ENCODE data around the gene SLC12A8.

The SLC12A8 gene

DNA sequence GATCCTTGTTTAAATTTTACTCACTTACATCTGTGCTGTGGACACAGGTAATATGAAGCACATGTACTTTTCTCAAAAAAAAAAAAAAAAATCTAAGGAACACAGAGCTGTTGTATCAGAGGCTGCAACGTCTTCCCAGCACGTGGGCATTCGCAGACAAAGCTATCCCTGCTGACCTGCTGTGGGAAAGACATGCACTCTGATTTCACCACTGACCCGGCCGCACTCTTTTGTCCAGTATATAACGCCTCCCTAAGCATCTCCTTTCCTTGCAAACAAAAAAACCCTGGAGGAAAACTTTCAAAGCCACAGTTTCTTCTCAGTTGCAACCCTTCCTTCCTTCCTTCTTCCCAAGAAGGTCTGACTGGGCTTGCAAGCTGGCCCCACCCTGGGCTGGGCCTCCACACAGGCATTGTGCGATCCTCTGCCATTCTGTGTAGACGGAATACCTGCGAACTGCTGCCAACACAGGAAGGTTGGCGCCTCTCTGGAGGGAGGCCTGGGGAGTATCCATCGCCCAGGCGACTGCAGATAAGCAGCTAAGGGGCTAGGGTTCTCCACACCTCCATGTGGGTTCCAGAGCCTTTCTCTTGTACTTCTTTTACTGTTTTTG, 50.8 kb downstream of the SLC12A8 start:
- Histone ChIP-seq H3K27ac (ENCODE audit: low read length) (no peak overlapping the region), H3K9me3 (ENCODE audit: control insufficient read depth, low read depth, low read length) (no peaks in the 10 kb centered on the region), H3K9ac (ENCODE audit: low read length) (no peak overlapping the region), H3K36me3 (ENCODE audit: control insufficient read depth, low read depth, low read length) (no peaks in the 10 kb centered on the region), H3K27me3 (ENCODE audit: control insufficient read depth, insufficient read depth, low read length) (no peaks in the 10 kb centered on the region), H3K4me1 (ENCODE audit: control insufficient read depth, low read depth, low read length) (peaks cover 1% of the 10 kb centered on the region), H3K4me3 (ENCODE audit: low read length) (no peak overlapping the region)

DNA sequence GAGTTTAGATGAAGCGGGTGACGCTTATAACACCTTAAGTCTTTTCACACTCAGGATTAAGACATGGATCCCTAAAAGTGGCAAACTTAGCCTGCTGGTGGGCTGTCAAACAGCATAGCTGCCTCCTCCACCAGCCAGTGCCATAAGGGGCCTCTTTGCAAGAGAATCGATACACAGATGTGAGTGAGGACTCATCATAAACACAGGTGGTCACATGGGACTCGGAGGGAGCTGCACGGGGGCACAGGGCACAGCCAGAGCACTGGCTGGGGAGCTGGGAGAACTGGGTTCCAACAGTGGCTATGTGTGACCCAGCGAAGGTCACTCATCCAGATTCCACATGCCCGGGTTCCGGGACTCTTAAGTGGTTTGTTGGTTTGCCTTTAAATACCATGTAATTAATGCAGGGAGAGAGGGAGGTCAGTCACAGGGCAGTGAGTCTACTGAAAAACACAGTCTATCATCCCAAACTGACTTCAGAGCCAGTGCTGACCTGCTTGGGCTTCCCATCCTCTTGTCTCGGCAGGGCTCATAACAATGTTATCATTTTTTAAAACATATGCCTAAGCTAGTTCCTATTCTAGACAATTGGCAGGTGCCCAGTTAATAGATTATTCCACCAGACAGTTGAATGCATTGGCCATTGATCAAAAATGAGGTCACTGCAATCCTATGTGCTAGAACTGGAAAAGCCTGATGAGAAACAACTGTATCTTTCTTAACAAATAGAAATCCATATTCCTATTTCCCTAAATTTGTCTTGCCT, 51.8 kb downstream of the SLC12A8 start:
- Histone ChIP-seq H3K36me3 (ENCODE audit: control insufficient read depth, low read depth, low read length) (no peaks in the 10 kb centered on the region), H3K9me3 (ENCODE audit: control insufficient read depth, low read depth, low read length) (no peaks in the 10 kb centered on the region), H3K4me3 (ENCODE audit: low read length) (no peak overlapping the region), H3K9ac (ENCODE audit: low read length) (no peak overlapping the region), H3K27ac (ENCODE audit: low read length) (no peak overlapping the region), H3K27me3 (ENCODE audit: control insufficient read depth, insufficient read depth, low read length) (no peaks in the 10 kb centered on the region), H3K4me1 (ENCODE audit: control insufficient read depth, low read depth, low read length) (peaks cover 11% of the 10 kb centered on the region)

DNA sequence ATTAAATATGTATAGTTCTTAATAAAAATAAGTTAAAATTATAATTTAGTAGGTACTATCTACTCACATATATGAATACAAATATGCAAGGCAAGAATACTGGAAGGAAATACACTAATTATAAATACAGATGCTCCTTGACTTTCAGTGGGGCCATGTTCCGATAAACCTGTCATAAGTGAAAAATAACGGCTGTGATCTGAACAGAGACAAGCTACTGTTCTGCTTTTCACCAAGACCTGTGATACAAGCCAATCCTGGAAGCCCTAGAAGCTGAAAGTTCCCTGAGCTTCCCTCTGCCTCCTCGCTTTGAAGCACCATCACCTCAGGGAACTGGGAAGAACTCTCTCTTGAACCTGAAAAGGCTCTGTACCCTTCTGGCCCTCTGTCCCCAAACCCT, 55.4 kb downstream of the SLC12A8 start:
- H3K27ac ChIP-seq (ENCODE audit: low read length), result no peak overlapping the region

DNA sequence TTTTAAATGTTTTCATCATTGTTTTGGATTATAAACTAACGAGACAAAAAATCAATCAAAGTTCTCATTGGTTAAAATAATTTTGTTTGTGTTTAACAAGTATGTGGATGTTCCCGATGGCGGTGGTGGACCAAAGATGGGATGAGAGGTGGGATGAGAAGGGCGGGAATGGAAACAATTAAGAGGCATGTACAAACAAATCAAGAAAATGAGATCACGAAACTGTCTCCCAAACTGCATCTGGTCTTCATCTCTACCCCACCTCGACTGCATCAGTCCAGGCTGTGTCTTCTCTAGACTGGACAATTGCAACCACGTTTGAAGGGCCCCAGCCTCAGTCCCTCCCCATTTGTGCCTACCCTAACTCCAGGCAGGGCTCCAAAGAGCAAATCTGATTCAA, 56.1 kb downstream of the SLC12A8 start:
- no peak overlapping the region for H3K9ac ChIP-seq (ENCODE audit: low read length)

More for the DNA sequence above, 55.4 kb downstream of the SLC12A8 start:
- Histone ChIP-seq H3K4me3 (ENCODE audit: low read length) (no peak overlapping the region), H3K36me3 (ENCODE audit: control insufficient read depth, low read depth, low read length) (no peaks in the 10 kb centered on the region), H3K9me3 (ENCODE audit: control insufficient read depth, low read depth, low read length) (no peaks in the 10 kb centered on the region), H3K9ac (ENCODE audit: low read length) (no peak overlapping the region), H3K4me1 (ENCODE audit: control insufficient read depth, low read depth, low read length) (peaks cover 13% of the 10 kb centered on the region), H3K27me3 (ENCODE audit: control insufficient read depth, insufficient read depth, low read length) (no peaks in the 10 kb centered on the region)

DNA sequence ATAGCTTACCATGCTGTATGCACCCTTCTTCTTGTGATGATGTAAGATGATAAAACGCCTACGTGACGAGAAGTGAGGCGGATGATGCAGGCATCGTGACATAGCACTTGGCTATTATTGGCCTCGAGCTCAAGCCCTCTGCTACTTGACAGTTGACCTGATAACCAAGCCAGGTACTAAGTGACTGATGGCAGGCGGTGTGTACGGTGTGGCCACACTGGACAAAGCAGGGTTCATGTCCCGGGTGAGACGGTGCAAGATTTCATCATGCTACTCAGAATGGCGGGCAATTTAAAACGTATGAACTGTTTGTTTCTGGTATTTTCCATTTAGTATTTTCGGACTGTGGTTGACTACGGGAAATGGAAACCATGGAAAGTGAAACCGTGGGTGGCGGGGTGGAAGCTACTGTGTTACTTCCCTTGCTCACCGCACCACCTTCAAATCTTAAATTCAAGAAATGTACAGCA, 57.7 kb downstream of the SLC12A8 start:
- peaks cover 13% of the 10 kb centered on the region for H3K4me1 ChIP-seq (ENCODE audit: control insufficient read depth, low read depth, low read length)
- no peaks in the 10 kb centered on the region for H3K36me3 ChIP-seq (ENCODE audit: control insufficient read depth, low read depth, low read length)
- H3K4me3 ChIP-seq (ENCODE audit: low read length), result no peak overlapping the region
- no peaks in the 10 kb centered on the region for H3K9me3 ChIP-seq (ENCODE audit: control insufficient read depth, low read depth, low read length)
- H3K27me3 ChIP-seq (ENCODE audit: control insufficient read depth, insufficient read depth, low read length), result no peaks in the 10 kb centered on the region
- H3K9ac ChIP-seq (ENCODE audit: low read length), result no peak overlapping the region
- no peak overlapping the region for H3K27ac ChIP-seq (ENCODE audit: low read length)

More for the DNA sequence above, 56.1 kb downstream of the SLC12A8 start:
- no peak overlapping the region for H3K4me3 ChIP-seq (ENCODE audit: low read length)
- no peaks in the 10 kb centered on the region for H3K9me3 ChIP-seq (ENCODE audit: control insufficient read depth, low read depth, low read length)
- no peaks in the 10 kb centered on the region for H3K36me3 ChIP-seq (ENCODE audit: control insufficient read depth, low read depth, low read length)
- H3K27me3 ChIP-seq (ENCODE audit: control insufficient read depth, insufficient read depth, low read length), result no peaks in the 10 kb centered on the region
- H3K4me1 ChIP-seq (ENCODE audit: control insufficient read depth, low read depth, low read length), result peaks cover 13% of the 10 kb centered on the region
- no peak overlapping the region for H3K27ac ChIP-seq (ENCODE audit: low read length)

DNA sequence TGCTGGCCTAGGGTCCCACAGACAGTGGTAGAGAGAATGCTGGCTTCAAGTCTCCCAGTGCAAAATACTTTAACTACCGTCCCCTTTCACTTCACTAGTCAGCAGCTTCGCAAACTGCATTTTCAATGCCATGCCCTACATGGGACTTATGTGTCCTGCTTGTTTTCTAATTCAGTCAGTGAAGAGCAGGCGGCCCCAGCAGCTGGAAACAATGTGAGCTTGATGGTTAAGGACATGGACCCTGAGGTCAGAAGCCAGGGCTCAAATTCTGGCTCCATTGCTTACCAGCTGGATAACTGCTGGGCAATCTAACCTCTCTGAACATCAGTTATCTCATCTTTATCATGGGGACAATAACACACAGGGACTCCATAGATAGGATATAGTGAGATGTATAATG, 58.4 kb downstream of the SLC12A8 start:
- H3K9me3 ChIP-seq (ENCODE audit: control insufficient read depth, low read depth, low read length), result no peaks in the 10 kb centered on the region
- H3K9ac ChIP-seq (ENCODE audit: low read length), result no peak overlapping the region
- no peaks in the 10 kb centered on the region for H3K27me3 ChIP-seq (ENCODE audit: control insufficient read depth, insufficient read depth, low read length)
- H3K36me3 ChIP-seq (ENCODE audit: control insufficient read depth, low read depth, low read length), result no peaks in the 10 kb centered on the region
- H3K4me1 ChIP-seq (ENCODE audit: control insufficient read depth, low read depth, low read length), result peaks cover 13% of the 10 kb centered on the region
- no peak overlapping the region for H3K27ac ChIP-seq (ENCODE audit: low read length)
- H3K4me3 ChIP-seq (ENCODE audit: low read length), result no peak overlapping the region

DNA sequence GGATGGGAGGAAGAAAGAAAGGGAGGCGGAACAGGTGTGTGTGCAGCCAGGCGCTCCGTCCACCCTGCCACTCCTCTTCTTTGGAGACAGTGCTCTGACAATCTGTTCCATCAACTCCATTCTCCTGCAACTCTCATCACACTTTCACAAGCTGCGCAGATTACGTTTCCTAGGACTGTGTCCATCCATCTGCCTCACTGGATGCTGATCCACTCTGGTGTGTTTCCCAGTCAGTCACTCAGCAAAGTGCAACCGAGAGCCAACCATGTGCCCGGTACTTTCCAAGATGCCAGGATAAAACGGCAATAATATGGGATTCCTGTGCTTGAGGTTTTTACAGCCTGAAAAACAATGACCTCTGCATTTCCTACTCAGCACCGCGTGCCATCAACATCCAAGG, 59.6 kb downstream of the SLC12A8 start:
- Histone ChIP-seq H3K27ac (ENCODE audit: low read length) (no peak overlapping the region), H3K4me1 (ENCODE audit: control insufficient read depth, low read depth, low read length) (peaks cover 13% of the 10 kb centered on the region), H3K4me3 (ENCODE audit: low read length) (no peak overlapping the region), H3K9ac (ENCODE audit: low read length) (no peak overlapping the region), H3K27me3 (ENCODE audit: control insufficient read depth, insufficient read depth, low read length) (no peaks in the 10 kb centered on the region), H3K9me3 (ENCODE audit: control insufficient read depth, low read depth, low read length) (no peaks in the 10 kb centered on the region), H3K36me3 (ENCODE audit: control insufficient read depth, low read depth, low read length) (no peaks in the 10 kb centered on the region)

DNA sequence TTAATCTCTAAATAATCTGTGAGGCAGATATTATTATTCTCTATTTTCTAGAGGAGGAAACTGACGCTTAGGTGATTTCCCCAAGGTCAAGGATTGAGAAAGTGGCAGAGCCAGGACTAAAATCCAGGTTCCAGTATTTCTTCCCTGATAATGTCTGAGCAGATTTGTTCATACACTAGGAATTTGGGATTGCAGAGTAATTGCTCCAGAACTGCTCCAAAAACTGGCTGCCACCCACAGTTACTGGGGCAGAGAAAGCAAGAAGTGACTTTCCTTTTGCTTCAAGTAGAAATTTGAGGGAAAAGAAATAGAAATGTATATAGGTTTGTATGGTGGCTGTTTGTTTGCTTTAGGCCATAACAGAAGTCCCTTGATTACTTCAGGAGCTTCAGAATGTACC, 60.6 kb downstream of the SLC12A8 start:
- Histone ChIP-seq H3K27ac (ENCODE audit: low read length) (no peak overlapping the region), H3K9ac (ENCODE audit: low read length) (no peak overlapping the region), H3K27me3 (ENCODE audit: control insufficient read depth, insufficient read depth, low read length) (no peaks in the 10 kb centered on the region), H3K9me3 (ENCODE audit: control insufficient read depth, low read depth, low read length) (no peaks in the 10 kb centered on the region), H3K4me1 (ENCODE audit: control insufficient read depth, low read depth, low read length) (peaks cover 13% of the 10 kb centered on the region), H3K36me3 (ENCODE audit: control insufficient read depth, low read depth, low read length) (no peaks in the 10 kb centered on the region), H3K4me3 (ENCODE audit: low read length) (no peak overlapping the region)

DNA sequence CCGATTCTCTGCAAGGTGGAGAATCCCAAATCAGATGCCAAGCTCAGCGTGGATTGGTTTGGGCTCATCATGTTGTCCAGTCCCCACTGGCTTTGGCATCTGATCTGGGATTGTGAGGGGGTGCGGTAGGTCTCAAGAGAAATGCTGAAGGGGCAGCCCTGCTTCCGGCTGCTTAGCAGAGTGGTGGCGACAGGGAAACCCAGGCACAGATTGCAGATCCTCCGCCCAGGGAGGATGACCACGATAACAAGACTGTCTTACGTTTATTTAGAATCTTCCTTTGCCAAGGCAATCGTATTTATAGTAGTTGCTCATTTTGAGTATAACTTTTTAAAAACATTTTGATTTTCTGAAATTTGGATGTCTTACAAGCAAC, 61.1 kb downstream of the SLC12A8 start:
- H3K9me3 ChIP-seq (ENCODE audit: control insufficient read depth, low read depth, low read length), result no peaks in the 10 kb centered on the region
- H3K4me3 ChIP-seq (ENCODE audit: low read length), result no peak overlapping the region
- no peak overlapping the region for H3K9ac ChIP-seq (ENCODE audit: low read length)
- no peak overlapping the region for H3K27ac ChIP-seq (ENCODE audit: low read length)
- H3K27me3 ChIP-seq (ENCODE audit: control insufficient read depth, insufficient read depth, low read length), result no peaks in the 10 kb centered on the region
- peaks cover 8% of the 10 kb centered on the region for H3K4me1 ChIP-seq (ENCODE audit: control insufficient read depth, low read depth, low read length)
- no peaks in the 10 kb centered on the region for H3K36me3 ChIP-seq (ENCODE audit: control insufficient read depth, low read depth, low read length)

DNA sequence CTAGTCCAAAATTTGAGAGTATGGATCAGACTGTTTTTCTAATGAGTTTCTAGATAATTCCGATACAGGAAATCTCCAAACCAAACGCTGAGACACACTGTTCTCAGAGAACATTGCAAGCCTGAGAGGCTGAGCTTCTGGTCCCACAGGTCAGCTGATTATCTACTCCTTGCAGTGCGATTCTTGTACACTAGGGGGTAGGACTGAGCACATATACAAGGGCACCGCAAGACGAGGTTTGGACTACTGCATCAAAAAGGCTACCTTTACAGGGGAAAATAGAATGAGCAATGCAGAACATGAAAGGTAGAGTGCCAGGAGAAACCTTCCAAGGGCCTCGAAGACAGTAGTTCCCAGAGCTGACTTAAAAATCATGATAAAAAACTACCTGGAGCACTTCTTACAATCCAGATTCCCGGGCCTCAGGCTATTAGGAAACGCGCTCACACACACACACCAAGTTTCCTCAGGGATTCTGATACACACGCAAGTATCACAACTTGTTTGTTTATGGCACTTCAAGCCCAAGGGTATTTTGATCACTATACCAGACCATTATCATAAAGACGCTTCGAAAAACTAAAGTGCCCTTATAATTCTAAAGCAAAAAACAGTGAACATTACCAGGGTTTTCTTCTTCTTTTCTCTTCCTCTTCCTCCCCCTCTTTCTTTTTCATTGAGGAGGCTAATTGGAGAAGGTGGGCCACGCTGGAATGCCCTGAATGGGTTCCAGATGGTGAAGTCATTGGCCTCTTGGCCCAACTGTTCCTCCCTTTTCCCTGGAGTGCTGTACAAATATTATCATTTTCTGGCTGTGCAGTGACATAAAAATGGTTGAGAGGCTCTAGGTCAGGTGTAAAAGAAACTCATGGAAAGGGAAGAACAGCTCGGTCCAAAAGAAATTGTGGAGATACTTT, 61.8 kb downstream of the SLC12A8 start:
- H3K9ac ChIP-seq (ENCODE audit: low read length), result no peak overlapping the region
- no peaks in the 10 kb centered on the region for H3K9me3 ChIP-seq (ENCODE audit: control insufficient read depth, low read depth, low read length)
- peaks cover 2% of the 10 kb centered on the region for H3K4me1 ChIP-seq (ENCODE audit: control insufficient read depth, low read depth, low read length)
- H3K4me3 ChIP-seq (ENCODE audit: low read length), result no peak overlapping the region
- no peak overlapping the region for H3K27ac ChIP-seq (ENCODE audit: low read length)
- H3K27me3 ChIP-seq (ENCODE audit: control insufficient read depth, insufficient read depth, low read length), result no peaks in the 10 kb centered on the region
- no peaks in the 10 kb centered on the region for H3K36me3 ChIP-seq (ENCODE audit: control insufficient read depth, low read depth, low read length)

DNA sequence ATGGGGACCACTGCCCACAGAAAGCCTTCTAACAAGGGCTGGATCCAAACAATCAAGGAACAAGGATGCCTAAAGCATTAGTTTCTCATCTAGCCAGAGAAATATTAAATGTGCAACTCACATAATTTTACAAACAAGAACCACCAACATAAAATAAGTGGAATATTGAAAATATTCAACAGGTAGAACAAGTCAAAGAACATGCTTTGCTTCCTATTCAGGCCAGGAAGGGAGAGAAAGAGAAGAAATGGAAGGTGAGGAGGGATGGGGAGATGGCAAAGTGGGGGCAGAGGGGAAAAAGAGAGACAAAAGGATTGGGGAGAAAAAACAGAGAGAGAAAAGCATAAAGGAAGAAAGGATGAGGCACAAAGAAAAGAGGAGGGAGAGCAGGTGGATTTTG, 63.1 kb downstream of the SLC12A8 start:
- peaks cover 4% of the 10 kb centered on the region for H3K4me1 ChIP-seq (ENCODE audit: control insufficient read depth, low read depth, low read length)
- no peaks in the 10 kb centered on the region for H3K9me3 ChIP-seq (ENCODE audit: control insufficient read depth, low read depth, low read length)
- H3K36me3 ChIP-seq (ENCODE audit: control insufficient read depth, low read depth, low read length), result no peaks in the 10 kb centered on the region
- H3K27ac ChIP-seq (ENCODE audit: low read length), result no peak overlapping the region
- H3K4me3 ChIP-seq (ENCODE audit: low read length), result no peak overlapping the region
- H3K9ac ChIP-seq (ENCODE audit: low read length), result no peak overlapping the region
- no peaks in the 10 kb centered on the region for H3K27me3 ChIP-seq (ENCODE audit: control insufficient read depth, insufficient read depth, low read length)
